Erythroblast (primary cell): ENCODE data around the gene KRT36.

Experiments
- GATA1 ChIP-seq: IDR thresholded peaks from 2 replicates; pipeline ENCODE4 v1.6.1; 2011; ENCODE audit warnings: low read depth, mild to moderate bottlenecking, control low read depth, low read length, moderate library complexity
- POLR2A ChIP-seq: IDR thresholded peaks from 2 replicates; pipeline ENCODE4 v1.6.1; 2011; ENCODE audit warnings: mild to moderate bottlenecking, low read length

GRCh38 chr17:41489531-41489930 is at the start of gene KRT36:
- TF ChIP-seq POLR2A, result no peak
- no peak for TF ChIP-seq GATA1
